Islet precursor cell (in vitro differentiated cells): ENCODE measurements around the gene ECI2.
A peak's percentile ranks its signal among the peaks of the same experiment; 100 is the strongest.

Experiments
- DNase-seq: peaks from one replicate; pipeline ENCODE4 v3.0.0-alpha.2; 2018

Gene ECI2, protein sequence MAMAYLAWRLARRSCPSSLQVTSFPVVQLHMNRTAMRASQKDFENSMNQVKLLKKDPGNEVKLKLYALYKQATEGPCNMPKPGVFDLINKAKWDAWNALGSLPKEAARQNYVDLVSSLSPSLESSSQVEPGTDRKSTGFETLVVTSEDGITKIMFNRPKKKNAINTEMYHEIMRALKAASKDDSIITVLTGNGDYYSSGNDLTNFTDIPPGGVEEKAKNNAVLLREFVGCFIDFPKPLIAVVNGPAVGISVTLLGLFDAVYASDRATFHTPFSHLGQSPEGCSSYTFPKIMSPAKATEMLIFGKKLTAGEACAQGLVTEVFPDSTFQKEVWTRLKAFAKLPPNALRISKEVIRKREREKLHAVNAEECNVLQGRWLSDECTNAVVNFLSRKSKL

DNA sequence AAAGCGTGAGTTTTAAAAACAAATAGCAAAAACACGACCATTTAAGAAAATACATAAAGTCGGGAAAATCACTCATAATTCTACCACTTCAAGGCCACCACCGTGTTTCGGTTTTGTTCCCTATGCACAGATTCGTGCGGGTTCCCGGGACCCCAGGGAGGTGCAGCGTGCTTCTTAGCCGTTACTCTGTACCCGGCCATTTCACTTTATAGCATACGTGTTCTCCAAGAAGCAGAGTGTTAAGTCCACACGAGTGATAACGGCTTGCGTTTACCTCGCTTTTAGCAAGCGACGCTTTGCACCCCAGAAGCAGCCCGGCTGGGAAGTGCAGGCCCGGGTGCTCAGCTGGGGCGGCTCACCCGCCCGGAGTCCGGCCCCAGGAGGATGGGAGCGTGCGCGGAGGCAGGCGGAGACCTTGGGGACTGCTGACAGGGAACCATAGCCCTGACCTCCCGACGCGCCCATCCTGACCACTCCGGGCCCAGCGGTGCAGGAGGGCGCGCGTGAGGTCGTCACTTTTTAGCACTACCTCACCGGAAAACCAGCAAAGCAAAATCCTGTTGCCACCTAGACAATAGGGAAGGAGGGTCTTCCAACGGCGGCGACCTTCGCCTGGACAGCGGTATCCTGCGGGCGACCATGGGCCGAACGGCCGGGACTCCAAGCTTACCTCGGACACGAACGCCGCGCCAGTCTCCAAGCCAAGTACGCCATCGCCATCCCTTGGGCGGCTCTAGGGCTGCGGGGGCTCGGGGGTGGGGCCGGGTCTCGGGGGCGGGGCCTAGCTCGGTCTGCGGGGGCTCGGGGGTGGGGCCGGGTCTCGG, at the start of gene ECI2:
Gene ECI2 (minus strand): TSS at position 735 of the 824 bp plus-strand sequence. CDS start 15 bp downstream, at position 720.
- peak; percentile 88 for DNase-seq

DNA sequence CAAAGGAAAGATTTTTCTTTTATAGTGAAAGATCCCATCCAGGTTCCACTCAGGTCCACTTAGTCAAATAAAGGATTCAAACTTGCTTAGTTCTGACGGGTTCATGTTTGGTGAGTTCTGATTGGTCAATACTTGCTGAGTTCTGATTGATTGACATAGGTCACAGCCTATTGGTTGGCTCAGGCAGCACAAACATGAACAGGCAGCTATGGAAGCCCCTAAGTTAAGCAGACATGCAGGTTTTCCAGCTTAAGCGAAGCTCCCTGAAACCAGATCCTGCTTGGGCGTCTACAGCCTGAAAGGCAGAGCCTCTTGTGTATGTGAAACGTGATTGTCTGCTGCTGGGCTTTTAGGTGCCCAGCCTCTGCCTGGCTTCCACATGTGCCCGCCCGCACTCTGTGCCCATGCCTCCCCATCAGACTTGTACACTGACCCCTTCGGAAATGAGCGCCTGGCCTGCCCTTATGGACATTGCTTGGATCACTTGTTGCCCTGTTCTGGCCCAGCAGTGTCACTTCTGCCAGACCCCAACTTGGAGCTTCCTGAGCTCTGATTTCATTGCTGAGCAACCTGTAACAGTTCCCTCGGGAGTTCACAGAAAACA, 45.4 kb upstream of the ECI2 start:
- no peak for DNase-seq

DNA sequence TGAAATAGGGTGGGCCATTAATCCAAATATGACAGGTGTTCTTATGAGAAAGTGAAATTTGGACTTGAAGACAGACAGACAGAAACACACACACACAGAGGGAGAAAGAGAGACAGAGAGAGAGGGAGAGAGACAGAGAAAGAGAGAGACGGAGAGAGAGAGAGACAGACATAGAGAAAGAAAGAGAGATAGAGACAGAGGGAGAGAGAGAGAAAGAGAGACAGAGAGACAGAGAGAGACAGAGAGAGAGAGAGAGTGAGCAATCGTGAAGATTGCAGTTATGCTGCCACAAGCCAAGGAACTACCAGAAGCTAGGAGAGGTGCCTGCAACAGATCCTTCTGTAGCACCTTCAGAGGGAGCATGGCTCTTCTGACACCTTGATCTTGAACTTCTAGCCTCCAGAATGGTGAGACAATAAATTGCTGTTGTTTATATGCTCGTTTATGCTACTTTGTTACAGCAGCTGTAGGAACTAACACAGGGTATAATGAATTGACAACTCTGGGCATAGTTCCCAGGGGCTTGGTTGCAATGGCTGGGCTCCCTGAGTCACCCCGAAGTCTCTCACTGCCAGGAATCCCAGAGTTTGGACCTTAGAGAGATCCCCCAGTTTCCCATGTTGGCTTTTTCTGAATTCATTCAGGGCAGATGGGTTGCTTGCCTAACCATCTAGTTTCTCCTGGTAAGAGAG, 44.7 kb upstream of the ECI2 start:
- no peak for DNase-seq

DNA sequence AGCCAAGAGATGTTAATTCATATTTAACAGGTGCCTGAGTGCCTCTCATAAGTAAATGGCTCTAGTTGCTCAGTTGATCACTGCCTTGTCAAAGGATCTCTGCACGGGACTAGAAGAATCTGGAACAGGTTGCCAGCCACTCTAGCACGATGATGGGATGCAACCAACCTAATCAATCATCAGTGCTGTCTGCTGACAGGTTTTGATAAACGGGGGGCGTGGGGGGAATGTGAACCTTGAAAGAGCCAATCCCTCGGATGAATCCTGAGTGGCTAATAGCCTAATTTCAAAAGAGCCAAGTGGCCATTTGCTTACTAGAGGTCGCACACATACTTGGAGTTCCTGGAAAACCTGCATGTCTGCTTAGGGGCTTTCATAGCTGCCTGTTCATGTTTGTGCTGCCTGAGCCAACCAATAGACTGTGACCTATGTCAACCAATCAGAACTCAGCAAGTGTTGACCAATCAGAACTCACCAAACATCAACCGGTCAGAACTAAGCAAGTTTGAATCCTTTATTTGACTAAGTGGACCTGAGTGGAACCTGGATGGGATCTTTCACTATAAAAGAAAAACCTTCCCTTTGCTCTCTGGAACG, 43.5 kb upstream of the ECI2 start:
- peak; percentile 51 for DNase-seq

DNA sequence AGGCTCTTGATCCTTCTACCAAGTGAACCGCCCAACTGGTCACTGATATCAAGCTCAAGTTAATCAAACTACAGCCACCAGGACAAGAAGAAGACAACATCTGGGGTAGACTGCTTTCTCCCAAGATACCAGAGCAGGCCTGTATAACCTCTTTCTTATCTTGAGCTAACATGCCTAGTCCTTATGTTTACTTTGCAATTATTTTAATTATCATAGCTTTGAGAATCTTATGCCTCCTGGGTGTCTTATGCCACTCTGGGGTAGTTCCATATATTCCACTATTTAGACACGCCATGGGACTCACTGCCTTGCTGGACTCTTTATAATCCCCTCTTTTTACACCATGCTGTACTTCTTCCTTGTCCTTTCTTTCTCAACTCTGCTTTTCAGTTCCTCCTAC, 41.5 kb upstream of the ECI2 start:
- no peak for DNase-seq

DNA sequence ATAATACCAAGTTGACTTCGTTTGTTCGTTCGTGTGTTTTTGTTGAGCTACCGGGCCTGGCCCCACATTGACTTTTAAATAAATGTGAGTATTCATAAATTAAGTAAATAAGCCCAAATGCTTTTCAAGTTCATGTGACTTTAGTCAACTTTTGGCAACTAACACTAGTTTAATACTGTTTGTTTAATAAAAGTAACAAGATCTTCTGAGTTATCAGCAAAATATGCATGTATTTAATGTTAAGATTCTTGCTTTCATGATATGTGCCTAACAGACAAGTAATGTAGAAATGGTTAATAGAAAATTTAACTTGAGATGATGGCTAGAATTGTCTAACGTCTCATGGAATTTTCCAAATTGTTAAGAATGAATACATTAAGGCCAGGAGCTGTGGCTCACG, 38.7 kb upstream of the ECI2 start:
- no peak for DNase-seq

DNA sequence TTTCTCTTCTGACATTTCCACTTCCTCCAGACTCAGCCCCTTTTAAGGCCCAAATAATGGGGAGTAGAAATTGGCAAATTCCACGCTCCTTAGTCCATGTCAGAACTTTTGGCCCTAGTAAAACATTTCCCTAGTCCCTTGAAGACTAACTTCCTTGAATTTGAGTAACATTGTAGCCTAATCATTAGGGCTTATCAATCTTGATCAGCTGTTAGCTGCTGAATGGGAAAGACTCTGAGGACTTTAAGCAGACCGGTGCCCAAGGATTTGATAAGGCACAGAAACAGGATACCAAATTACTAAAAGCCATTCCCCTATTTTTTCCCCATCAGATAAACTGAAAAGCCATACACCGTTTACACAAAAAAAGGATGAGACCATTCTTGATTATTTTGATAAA, 37.0 kb upstream of the ECI2 start:
- DNase-seq = no peak

DNA sequence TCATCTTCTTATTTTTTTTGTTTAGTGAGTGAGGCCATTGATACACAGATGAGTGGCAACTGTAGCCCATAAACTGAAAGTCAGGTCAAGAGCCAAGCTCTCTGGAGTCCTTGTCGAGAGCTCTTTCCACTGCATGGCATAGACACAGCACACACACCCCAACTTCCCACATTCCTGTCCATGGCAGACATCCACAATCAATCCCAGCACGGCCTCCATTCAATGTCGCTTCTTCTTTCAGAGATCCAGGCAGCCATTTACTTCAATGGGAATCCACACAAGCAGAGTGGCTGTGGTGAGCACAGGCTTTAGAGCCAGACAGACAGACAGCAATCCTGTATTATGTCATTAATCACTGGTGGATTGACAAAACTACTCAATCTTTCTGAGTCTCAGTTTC, 34.9 kb upstream of the ECI2 start:
- DNase-seq = no peak

DNA sequence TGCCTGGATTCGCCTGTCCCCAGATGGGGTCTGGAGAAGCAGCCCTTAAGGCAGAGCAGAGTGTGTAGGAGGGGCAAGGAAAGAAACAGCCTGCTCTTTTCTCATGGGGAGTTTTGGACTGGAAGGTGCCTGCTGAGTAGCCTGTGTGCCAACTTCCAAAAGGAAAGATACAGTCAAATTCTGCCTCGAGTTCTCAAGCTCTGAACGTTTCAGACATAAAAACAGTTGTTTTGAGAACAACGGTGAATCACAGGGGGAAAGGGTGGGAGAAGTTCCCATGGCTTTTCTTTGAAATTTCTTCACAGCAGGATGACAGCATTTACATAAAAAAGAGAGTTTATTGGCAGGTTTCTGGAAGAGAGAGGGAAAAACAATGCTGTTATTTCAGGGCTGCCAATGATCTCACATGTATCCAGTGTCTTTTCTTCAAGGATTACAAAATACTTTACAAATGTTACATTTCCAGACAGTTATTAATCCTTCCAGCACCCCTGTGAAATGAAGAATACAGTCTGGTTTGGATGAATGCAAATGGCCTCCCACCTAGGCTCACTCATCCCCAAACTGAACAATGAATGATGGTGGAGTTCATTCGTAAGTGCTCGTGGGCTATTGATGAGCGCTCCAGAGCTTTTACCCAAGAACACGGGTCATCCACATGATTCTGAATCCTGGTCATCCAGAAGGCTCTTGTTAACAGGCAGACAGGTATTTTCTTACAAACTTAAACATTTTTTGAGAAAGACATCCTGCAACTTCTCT, 33.8 kb upstream of the ECI2 start:
- DNase-seq = peak; percentile 29

DNA sequence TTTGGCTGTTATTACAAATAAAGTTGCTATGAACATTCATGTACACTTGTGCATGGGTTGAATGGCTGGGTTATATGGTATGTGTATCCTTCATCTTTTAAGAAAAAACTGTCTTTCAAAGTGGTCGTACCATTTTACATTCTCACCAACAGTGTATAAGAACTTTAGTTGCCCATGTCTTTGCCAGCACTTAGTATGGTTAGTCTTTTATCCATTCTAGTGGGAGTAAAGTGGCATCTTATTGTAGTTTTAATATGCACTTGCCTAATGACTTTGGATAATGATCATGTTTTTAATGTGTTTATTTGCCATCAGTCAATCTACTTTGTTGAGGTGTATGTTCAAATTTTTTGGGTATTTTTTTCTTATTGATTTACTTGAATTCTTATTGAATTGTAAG, 32.5 kb upstream of the ECI2 start:
- DNase-seq = no peak

DNA sequence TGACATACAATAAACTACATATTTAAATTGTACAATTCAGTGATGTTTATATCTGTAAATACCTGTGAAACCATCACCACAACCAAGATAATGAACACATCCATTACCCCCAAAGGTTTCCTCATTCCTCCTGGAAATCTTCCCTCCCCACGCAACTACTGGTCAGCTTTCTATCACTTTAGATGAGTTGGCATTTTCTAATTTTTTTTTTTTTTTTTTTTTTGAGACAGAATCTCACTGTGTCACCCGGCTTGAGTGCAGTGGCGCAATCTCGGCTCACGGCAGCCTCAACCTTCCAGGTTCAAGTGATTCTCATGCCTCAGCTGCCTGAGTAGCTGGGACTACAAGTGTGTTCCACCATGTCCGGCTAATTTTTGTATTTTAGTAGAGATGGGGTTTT, 31.7 kb upstream of the ECI2 start:
- no peak for DNase-seq

DNA sequence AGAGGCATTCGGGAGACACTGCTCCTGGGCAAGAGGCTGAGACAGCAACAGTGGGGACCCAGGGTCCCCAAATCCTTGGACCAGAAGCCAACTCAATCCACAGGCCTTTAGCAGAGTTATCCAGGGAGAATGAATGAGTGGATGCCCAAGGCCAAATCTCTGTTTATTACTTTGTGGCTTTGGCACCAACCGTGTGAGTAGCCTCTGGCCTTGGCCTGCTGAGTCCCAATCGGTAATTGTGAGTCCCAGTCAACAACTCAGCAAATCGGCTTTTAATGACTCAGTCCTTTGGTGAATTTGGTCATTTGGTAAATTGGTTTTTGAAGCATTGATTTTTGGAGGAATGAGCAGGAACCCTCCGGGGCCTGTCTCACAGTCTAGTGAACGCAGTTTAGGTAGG, 29.1 kb upstream of the ECI2 start:
- DNase-seq = no peak

DNA sequence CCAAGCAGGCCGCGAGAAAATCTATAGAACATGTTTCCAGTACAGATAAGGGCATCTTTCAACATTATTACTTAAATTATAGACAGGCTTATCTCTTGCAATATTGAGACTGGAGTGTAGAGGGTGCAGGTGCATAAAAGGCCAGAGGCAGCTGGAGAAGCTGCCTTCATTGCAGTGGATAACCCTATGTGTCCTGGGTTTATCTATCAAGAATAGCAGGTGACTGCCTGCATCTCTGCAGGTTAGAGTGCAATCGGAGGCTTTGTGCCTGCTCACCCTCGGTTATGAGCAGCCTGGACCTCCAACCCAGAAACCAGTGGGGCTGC, 28.7 kb upstream of the ECI2 start:
- DNase-seq = no peak

DNA sequence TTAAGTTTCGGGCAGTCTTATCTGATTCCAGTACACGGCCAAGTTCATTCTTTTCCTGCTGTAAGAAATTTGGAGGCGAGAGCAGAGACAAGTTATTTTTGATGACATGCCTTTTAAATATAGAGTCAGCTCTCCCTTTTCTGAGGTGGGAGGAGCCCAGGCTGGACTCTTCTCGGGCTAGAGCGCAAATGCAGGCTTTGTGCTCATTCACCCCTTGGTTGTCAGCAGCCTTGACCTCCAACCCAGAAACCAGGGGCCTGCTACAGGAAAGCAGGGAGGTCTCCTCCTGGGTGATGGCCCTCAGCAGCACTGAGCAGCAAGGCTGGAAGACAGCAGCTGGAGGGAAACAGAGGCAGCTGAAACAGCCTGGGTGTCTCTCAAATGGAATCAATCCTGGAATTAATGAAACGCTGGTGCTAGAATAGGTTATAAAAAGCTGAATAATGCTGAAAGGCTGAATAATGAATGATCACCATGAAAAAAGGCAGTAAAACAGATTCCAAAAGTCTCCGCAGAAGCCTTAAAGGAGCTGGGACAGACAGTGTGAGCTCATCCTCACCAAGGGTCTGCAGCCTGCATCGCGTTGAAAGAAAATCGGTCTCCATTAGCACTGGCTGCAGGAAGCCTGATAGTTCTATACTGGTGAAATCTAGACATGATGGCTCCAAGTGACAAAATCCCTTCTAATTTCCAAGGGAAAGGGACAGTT, 28.2 kb upstream of the ECI2 start:
- DNase-seq = no peak

DNA sequence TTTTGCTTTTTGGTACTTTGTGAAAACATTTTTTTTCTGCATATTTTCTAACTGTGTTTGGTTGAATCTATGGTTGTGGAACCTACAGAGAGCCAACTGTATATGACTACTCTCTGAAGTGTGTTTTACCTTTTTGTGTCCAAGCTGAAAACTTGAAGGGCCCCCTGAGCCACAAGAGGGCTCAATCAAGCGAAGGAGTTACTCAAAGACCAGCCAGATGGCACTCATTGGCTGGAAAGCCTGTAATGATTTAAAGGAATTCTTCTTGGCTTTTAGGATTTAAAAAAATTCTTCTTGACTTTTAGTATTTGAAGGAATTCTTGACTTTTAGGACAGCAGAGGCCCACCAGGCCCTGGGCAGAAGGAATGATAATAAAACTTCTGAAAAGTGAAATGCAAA, 27.0 kb upstream of the ECI2 start:
- no peak for DNase-seq

DNA sequence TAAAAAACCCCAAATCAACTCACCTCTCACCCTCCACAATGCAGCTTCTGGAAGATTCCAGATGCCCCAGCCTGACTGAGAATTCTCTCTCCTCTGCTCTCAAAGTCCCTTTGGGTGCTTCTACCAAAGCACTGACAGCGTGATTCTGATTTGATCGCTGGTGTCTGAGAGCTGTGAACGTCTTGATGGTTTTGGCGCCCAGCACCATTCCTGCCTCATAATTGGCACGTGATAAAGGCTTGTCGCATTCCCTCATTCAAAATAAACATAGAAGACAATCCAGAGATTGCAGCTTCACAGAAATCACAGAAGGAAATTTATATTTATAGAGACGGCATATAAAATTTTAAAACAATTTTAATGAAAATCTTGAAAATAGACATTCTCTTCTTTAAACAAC, 24.1 kb upstream of the ECI2 start:
- DNase-seq = no peak

DNA sequence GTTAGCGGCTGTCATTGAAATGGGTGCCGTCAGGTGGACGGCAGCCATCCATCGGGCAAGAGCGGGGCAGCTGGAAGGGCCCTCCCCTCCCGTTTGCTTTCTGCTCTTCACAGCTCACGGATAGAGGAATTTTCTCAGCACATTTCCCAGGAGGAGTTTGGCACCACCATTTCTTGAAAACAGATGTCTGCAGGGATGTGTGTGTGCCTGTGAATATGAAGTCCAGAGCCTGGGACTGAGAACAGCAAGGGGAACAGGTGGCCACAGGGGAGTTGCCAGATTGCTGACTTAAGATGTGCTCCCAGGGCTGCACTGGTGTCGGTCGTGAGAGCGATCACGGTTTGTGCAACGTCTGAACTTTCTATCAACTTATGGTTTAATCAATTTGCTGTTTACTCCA, 22.1 kb upstream of the ECI2 start:
- DNase-seq = no peak

DNA sequence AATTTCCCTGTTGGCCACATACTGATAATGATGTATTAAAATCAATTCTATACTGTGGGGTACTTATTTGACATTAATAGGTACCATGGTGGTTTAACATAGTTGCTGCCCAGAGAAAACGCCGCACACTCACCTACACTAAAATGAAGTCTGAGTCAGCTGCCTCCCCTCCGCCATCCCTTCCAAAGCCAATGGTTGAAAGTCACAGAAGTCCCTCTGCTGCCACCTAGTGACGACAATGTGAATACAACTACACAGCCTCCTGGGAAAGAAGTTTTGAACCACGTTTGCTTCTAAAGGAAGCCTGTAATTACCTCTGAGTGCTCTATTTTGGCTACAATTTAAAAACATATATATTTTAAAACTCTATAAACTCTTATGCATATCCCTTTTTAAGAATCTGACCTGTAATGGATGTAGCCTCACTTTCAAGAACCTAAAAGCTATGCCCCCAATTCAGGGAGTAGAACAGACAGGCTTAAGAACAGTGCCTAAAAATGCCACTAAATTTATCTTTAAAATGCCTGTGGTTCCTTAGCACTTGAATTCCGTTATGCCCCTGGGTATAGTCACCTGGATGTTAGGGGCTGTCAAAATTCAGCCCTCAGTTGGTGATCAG, 20.6 kb upstream of the ECI2 start:
- peak; percentile 92 for DNase-seq

DNA sequence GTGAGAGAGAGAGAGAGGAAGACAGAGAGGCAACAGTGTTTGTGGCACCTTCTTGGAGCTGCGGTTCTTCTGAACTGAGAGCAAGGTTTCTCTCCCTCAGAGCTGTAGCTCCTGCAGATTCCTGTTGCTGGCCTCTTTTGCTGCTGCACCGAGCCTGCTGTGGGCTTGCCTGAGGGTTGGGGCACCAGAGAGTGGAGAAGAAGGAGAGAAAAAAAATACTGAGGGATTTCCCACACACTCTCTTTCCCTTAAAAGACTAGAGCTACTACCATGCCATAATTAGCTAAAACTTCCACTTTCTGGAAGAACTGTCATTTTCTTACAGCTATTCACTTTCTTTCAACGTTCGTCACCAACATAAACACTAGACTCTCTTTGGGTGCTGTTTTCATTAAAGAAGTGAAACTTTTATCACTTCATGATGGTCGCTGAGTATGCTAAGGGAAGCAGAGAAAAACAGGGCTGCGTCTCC, 18.2 kb upstream of the ECI2 start:
- no peak for DNase-seq

DNA sequence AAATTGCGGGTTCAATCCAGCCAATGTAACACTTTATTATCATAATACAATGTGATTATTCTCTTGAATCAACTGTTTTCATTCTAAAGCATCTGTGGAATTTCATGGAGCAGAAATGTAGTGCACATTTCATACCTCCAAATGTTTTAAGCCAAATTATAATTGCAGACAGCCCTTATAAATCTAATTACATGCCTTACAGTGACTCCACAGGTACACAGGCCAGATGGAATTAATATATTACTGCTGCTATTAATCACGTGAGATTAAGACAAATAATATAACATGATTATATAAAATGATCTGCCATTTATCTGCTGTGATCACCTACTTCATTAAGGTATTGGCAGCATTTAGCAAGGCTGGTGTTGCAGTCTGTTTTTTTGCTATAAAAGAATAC, 9.7 kb upstream of the ECI2 start:
- DNase-seq = no peak

DNA sequence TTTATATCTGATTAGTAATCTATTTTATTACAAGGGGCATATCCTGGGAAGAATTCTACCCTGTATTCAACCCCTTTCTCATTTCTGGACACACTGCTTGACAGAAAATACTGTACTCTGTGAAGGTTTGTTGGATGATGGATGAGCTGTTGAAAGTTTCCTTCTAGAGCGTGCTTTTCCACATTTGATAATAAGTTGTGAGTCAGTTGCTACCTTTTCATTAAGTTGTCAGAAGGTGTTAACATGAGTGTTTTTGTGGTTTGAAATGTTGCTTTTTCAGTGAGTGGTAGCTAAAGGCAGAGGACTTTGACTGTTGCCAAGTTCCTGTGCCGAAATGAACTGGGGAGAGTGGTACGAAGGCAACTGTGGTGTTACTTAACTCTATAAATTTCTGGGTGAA, 3.9 kb upstream of the ECI2 start:
- no peak for DNase-seq
